ENCODE measurements around the gene KCNN4.

DNA sequence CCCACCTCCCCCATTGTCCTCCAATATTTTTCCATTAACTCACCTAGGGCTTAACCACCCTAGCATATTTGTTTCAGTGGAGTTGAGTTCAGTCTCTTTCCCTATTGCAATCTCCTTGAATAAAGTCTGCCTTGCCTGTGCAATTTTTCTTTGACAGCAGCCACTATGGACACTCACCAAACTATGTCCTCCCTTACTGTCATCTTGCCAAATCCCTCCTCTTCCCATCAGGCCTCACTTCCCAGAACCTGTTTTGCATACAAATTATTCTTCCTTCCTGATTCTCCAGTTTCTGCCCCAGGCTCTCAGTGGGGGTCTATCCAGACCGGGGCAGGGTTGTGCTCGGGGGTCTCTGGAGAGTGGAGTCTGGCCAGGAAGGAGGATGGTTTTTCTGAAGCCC is 23.7 kb upstream of the KCNN4 start:
- TF ChIP-seq CHD2 (IDR thresholded peaks at IDR 0.05; ENCODE audit: low read length, partially characterized antibody), result no peak
- TF ChIP-seq, protein P1, sequence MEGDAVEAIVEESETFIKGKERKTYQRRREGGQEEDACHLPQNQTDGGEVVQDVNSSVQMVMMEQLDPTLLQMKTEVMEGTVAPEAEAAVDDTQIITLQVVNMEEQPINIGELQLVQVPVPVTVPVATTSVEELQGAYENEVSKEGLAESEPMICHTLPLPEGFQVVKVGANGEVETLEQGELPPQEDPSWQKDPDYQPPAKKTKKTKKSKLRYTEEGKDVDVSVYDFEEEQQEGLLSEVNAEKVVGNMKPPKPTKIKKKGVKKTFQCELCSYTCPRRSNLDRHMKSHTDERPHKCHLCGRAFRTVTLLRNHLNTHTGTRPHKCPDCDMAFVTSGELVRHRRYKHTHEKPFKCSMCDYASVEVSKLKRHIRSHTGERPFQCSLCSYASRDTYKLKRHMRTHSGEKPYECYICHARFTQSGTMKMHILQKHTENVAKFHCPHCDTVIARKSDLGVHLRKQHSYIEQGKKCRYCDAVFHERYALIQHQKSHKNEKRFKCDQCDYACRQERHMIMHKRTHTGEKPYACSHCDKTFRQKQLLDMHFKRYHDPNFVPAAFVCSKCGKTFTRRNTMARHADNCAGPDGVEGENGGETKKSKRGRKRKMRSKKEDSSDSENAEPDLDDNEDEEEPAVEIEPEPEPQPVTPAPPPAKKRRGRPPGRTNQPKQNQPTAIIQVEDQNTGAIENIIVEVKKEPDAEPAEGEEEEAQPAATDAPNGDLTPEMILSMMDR (IDR thresholded peaks at IDR 0.05), result no peak
- no peak for TF ChIP-seq POLR2AphosphoS5 (IDR thresholded peaks at IDR 0.05; ENCODE audit: low read depth, low read length)
- no peak for TF ChIP-seq RAD21 (IDR thresholded peaks at IDR 0.05; ENCODE audit: low read length)
- TF ChIP-seq, protein P2, sequence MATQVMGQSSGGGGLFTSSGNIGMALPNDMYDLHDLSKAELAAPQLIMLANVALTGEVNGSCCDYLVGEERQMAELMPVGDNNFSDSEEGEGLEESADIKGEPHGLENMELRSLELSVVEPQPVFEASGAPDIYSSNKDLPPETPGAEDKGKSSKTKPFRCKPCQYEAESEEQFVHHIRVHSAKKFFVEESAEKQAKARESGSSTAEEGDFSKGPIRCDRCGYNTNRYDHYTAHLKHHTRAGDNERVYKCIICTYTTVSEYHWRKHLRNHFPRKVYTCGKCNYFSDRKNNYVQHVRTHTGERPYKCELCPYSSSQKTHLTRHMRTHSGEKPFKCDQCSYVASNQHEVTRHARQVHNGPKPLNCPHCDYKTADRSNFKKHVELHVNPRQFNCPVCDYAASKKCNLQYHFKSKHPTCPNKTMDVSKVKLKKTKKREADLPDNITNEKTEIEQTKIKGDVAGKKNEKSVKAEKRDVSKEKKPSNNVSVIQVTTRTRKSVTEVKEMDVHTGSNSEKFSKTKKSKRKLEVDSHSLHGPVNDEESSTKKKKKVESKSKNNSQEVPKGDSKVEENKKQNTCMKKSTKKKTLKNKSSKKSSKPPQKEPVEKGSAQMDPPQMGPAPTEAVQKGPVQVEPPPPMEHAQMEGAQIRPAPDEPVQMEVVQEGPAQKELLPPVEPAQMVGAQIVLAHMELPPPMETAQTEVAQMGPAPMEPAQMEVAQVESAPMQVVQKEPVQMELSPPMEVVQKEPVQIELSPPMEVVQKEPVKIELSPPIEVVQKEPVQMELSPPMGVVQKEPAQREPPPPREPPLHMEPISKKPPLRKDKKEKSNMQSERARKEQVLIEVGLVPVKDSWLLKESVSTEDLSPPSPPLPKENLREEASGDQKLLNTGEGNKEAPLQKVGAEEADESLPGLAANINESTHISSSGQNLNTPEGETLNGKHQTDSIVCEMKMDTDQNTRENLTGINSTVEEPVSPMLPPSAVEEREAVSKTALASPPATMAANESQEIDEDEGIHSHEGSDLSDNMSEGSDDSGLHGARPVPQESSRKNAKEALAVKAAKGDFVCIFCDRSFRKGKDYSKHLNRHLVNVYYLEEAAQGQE (IDR thresholded peaks at IDR 0.05; ENCODE audit: low read depth, low read length), result no peak

Measured in SK-N-SH (cell line).